SW 1271 (cell line): ENCODE results near the gene PLCB4.

Experiments
- DNase-seq, 2 experiments: peaks; one replicate each; lab custom pipeline; 2025; lab: John Stamatoyannopoulos, UW

Gene PLCB4

GRCh38 chr20:9323622-9324021 is 254.7 kb downstream of the PLCB4 start:
- DNase-seq, result no peak

GRCh38 chr20:9329355-9330101 is 260.6 kb downstream of the PLCB4 start:
- DNase-seq, result no peak

GRCh38 chr20:9330151-9330550 is 261.3 kb downstream of the PLCB4 start:
- no peak for DNase-seq

GRCh38 chr20:9331707-9332435 is 263.0 kb downstream of the PLCB4 start:
- DNase-seq, result no peak

GRCh38 chr20:9332791-9333479 is 264.0 kb downstream of the PLCB4 start:
- no peak for DNase-seq

GRCh38 chr20:9334866-9335265 is 266.0 kb downstream of the PLCB4 start:
- no peak for DNase-seq

- no peak for DNase-seq
Observed at GRCh38 chr20:9338101-9338500, 269.2 kb downstream of the PLCB4 start.

- no peak for DNase-seq
Observed at GRCh38 chr20:9339708-9340107, 270.8 kb downstream of the PLCB4 start.

- no peak for DNase-seq
Observed at GRCh38 chr20:9342651-9343050, 273.8 kb downstream of the PLCB4 start.

GRCh38 chr20:9344083-9344920 is 275.4 kb downstream of the PLCB4 start:
- no peak for DNase-seq

GRCh38 chr20:9348316-9348715 is 279.4 kb downstream of the PLCB4 start:
- no peak for DNase-seq

GRCh38 chr20:9348747-9349146 is 279.9 kb downstream of the PLCB4 start:
- DNase-seq, result no peak

GRCh38 chr20:9349249-9349648 is 280.4 kb downstream of the PLCB4 start:
- no peak for DNase-seq

- no peak for DNase-seq
Observed at GRCh38 chr20:9352739-9353138, 283.9 kb downstream of the PLCB4 start.

- DNase-seq, result no peak
Observed at GRCh38 chr20:9353180-9353915, 284.5 kb downstream of the PLCB4 start.

GRCh38 chr20:9353916-9354276 is 285.0 kb downstream of the PLCB4 start:
- DNase-seq, result no peak

- DNase-seq, result no peak
Observed at GRCh38 chr20:9354579-9354978, 285.7 kb downstream of the PLCB4 start.

GRCh38 chr20:9358001-9358400 is 289.1 kb downstream of the PLCB4 start:
- no peak for DNase-seq

GRCh38 chr20:9359561-9360308 is 290.8 kb downstream of the PLCB4 start:
- DNase-seq, result peak in 1 of 2 experiments; percentile 31

GRCh38 chr20:9360431-9360830 is 291.5 kb downstream of the PLCB4 start:
- DNase-seq, result no peak

- no peak for DNase-seq
Observed at GRCh38 chr20:9363673-9364072, 294.8 kb downstream of the PLCB4 start.
